LNCAP (cell line): ENCODE data around the gene MYBPC2.

Source experiments
- TF ChIP-seq, protein P1 (sequence below): fragments of 450-650 bp; IDR thresholded peaks from 2 replicates; pipeline ENCODE4 v1.5.1; 2017; ENCODE audit warnings: mild to moderate bottlenecking

MYBPC2 gene

DNA sequence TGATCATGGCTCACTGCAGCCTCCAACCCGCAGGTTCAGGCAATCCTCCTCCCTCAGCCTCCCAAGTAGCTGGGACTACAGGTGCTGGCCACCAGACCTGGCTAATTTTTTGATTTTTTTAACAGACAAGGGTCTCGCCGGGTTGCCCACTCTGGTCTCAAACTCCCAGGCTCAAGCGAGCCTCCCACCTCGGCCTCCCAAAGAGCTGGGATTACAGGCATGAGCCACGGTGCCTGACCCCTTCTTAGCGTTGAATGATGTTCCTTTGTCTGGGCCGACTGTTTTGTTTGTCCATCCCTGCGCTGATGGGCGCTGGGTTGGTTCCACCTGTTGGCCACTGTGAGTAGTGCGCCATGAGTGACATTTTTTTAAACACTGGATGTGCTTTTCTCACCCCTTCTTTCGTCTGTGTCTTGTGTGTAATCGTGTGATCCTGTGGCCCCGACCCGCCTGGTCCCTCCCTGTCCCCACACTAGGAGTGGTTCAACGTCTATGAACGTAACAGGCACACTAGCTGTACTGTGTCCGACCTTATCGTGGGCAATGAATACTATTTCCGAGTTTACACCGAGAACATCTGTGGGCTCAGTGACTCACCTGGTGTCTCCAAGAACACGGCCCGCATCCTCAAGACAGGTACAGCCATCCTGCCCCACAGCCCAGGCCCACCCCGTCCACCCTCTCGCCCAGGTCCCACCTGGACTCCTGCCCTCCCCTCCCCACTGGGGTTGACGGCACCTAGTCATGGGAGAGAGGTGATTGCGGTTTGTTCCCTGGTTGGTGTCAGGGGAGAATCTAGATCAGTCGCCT is 28.6 kb downstream of the MYBPC2 start:
- TF ChIP-seq, protein P1, sequence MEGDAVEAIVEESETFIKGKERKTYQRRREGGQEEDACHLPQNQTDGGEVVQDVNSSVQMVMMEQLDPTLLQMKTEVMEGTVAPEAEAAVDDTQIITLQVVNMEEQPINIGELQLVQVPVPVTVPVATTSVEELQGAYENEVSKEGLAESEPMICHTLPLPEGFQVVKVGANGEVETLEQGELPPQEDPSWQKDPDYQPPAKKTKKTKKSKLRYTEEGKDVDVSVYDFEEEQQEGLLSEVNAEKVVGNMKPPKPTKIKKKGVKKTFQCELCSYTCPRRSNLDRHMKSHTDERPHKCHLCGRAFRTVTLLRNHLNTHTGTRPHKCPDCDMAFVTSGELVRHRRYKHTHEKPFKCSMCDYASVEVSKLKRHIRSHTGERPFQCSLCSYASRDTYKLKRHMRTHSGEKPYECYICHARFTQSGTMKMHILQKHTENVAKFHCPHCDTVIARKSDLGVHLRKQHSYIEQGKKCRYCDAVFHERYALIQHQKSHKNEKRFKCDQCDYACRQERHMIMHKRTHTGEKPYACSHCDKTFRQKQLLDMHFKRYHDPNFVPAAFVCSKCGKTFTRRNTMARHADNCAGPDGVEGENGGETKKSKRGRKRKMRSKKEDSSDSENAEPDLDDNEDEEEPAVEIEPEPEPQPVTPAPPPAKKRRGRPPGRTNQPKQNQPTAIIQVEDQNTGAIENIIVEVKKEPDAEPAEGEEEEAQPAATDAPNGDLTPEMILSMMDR: peak; percentile 82

DNA sequence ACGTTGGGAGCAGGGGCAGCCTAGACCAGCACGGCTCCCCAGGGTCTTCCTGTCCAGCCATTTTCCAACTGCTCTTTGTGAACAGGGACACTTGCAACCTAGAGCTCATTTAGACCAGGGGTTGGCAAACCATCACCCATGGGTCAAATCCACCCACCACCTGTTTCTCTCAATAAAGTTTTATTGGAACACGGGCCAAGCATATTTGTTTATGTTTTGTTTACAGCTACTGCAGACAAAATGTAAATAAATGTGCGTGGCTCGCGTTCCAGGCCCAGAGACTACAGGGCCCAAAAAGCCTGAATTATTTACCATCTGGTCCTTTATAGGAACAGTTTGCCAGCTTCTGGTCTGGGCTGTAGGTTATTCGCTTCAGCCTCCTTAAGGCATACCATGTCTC is 30.3 kb downstream of the MYBPC2 start:
- TF ChIP-seq, protein P1: no peak

DNA sequence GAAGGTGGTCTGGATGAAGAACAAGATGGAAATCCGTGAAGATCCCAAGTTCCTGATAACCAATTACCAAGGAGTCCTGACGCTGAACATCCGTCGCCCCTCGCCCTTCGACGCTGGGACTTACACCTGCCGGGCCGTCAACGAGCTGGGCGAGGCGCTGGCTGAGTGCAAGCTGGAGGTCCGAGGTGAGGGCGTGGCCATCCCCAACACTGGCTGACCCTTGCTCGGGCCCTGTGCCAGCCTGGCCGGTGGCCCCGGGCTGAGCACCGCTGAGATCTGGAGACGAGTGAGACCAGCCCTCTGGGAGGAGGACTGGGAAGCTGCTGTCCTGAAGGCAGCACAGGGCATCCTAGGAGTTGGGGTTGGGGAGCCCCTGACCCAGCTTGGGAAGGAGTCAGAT is 31.7 kb downstream of the MYBPC2 start:
- TF ChIP-seq, protein P1: no peak

DNA sequence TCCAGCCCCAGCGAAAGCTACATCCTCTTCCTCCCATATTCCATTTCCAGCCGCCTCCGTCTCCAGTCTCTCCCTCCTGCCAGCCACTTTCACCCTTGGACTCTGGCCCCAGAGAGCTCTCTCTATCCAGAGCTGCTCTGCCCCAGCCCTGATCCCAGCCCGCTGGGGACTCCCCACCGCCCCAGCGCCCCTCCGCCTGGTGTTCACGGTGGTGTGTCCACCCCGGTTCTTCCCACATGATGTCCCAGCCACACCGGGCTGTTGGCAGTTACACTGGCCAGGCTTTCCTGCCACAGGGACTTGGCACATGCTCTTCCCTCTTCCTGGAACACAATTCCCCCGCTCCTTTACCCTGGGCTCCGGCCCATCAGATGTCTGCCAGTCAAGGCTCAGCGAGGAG is 32.3 kb downstream of the MYBPC2 start:
- TF ChIP-seq, protein P1: no peak

DNA sequence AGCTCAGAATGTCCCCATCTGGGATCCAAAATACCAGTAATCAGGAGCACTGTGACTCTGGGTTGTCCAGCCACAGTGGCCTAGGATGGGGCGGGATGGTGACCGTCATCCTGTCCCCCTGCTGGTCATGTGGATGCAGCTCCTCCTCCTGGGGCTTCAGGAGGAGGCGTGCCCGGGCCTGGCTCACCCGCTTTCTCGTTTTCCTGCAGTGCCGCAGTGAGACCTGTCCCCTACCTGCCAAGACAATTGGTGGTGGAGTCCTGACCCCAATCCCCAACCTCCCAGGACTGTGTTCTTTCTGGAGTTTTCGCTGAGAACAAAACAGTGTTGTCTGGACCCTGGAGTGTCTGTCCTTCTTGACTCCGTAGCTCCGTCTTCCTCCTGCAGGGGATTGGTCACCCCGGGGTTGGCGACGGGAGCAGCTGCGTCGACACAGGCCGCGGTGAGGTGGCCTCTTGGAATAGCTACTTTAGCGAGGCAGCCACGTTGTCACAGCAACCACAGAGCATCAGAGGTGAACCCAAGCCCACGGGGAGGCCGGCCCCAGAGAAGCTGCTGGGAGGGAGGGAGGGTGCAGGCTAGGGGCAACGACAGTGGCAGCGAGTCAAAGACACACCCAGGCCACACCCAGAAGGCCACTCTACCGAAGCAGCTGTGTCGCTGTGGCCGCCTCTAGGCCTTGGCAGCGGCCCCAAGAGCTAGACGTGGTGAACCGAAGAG is 33.5 kb downstream of the MYBPC2 start:
- TF ChIP-seq, protein P1: no peak

DNA sequence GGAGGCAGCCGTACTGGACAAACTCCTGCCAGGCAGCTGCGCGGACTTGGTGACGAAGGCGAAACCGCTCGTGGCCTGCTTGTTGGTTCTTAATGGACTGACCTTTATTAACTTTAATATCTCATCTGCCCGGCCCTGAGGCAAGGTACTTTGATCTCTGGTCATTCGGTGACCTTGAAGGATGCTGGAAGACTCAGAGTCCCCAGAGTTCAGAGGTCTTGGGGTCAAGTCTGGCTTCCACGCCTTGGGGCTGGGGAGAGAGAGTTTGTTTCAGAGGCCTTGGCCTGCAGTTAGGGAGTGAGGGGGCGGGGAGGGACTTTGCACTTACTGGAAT is 34.0 kb downstream of the MYBPC2 start:
- TF ChIP-seq, protein P1: no peak

DNA sequence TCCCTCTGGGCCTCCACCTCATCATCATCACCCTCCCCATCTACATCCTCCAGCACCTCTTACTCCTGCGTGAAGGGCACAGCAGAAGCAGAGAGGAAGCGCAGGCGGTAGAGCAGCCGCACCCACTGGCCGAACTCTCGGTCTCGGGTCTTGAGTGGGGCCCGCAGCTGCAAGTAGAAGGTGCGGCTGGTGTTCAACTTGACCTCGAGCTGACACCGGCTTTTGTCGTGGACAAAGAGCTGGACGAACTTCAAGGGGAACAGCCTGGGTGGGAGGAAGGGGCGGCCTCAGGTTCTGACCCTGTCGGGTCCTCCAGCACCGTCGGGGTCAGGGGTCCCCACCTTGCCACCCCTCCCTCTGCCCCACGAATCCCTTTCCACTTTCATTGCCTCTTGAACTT is 34.9 kb downstream of the MYBPC2 start:
- TF ChIP-seq, protein P1: no peak
